SK-MEL-5 (cell line): ENCODE measurements around the gene CYGB. TPM values are rescaled to one million over a fixed set of nuclear protein-coding genes. Genes with fewer than 3 reads are reported as not detected.
"Not testable (repeated sequence)": the region's sequence is repeated elsewhere in the genome, so short reads cannot be mapped to it uniquely, and the experiment has no call there.

Experiments
- DNase-seq: peaks from one replicate; pipeline ENCODE4 v3.0.0-alpha.2; 2016; ENCODE audit warnings: low read depth, low spot score
- in situ Hi-C: cut with HindIII; loops from 2 replicates; pipeline ENCODE4 v1.10.0; 2016; ENCODE audit warnings: low sequenced_read_pairs, high pct_unique_total_duplicates, low pct_unique_long_range_greater_than_20kb
- total RNA-seq: library from RNA; depleted of rRNA; stranded (reverse); fragments of >200 nt; shearing (Covaris generic); gene quantifications from 2 replicates; pipeline ENCODE4 v1.2.3, GENCODE V29; 2014

CYGB gene
- total RNA-seq, 1 experiment from 2014 or later: 122 TPM

- in situ Hi-C loops: loop anchor here (10.0 kb wide), 1 partner anchor 144 kb away; the partner anchor contains the start of gene MXRA7
- DNase-seq: peak; percentile 11
Observed at GRCh38 chr17:76570877-76571471, 33.5 kb upstream of the CYGB start.

- DNase-seq: no peak
- in situ Hi-C loops: loop anchor here (10.0 kb wide), 1 partner anchor 144 kb away; the partner anchor contains the start of gene MXRA7
Observed at GRCh38 chr17:76570457-76570856, 32.9 kb upstream of the CYGB start.

DNA sequence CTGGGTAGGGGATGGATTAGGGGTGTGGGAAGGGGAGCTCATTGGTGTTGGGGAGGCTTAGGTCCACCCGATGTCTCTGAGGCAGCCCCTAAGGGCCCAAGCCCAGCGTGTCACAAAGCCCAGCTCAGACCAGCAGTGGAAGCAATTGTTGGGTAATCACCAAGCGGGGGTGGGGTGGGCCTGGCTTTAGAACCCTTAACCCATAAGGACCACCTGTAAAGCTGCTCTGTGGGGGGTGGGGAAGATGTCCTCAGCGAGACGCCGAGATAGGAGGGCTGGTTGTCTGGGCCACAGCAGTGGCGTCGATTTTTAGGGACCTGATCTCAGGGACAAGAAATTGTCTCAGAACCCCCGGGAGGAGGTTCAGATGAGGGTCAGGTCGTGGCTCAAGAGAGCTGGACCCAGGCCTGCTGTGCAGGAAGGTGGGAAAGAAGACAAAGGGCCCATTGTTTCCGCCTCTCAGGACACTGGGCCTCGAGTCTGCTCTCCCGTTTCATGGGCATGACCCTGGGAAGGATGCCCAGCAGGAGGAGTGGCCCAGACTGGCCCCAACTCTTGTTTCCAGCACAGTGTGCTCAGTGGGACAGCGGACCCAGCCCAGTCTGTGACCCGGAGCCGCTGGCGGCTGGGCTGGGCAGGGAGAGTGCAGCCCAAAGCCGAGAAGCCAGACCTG, 32.2 kb upstream of the CYGB start:
- DNase-seq: peak; percentile 95
- in situ Hi-C loops: loop anchor here (10.0 kb wide), 1 partner anchor 145 kb away; the partner anchor contains the start of gene MXRA7

DNA sequence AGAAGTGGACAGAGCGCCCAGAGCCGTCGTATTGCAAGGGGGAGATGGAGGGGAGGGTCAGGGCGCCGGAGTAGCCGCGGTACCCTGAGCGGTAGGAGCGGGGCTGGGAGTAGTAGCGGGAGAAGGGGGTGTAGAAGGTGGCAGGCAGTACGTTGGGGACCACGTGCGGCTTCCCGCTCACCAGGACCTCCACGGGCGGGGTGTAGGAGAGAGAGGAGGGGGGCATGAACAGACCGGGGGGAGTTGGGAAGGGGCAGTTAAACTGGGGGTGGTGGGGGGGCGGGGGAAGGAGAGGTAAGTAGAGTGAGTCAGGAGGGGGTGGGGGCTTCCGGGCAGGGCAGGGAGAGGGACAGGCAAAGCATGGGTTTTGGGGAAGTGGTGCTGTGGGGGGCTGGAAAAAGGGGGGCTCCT, 31.3 kb upstream of the CYGB start:
- in situ Hi-C loops: no loop called here
- no peak for DNase-seq

- peak; percentile 94 for DNase-seq
- in situ Hi-C loops: no loop called here
Observed at GRCh38 chr17:76567634-76568432, 30.3 kb upstream of the CYGB start.

GRCh38 chr17:76566988-76567431, 29.5 kb upstream of the CYGB start:
- in situ Hi-C loops: no loop called here

DNA sequence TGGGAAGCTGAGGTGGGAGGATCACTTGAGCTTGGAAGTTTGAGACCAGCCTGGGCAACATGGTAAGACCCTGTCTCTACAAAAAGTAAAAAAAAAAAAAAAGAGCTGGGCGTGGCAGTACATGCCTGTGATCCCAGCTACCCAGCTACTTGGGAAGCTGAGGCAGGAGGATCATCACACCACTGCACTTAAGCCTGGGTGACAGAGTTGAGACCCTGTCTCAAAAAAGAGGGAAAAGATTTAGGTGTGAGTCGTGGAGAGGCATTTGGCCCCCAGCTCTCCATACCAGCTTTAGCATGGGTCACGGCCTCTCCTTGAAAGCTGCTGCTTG, 29.1 kb upstream of the CYGB start:
- DNase-seq: no peak
- in situ Hi-C loops: no loop called here

More at GRCh38 chr17:76566988-76567431, 29.5 kb upstream of the CYGB start:
- DNase-seq: no peak

- peak; percentile 54 for DNase-seq
- in situ Hi-C loops: no loop called here
Observed at GRCh38 chr17:76565728-76566612, 28.5 kb upstream of the CYGB start.

DNA sequence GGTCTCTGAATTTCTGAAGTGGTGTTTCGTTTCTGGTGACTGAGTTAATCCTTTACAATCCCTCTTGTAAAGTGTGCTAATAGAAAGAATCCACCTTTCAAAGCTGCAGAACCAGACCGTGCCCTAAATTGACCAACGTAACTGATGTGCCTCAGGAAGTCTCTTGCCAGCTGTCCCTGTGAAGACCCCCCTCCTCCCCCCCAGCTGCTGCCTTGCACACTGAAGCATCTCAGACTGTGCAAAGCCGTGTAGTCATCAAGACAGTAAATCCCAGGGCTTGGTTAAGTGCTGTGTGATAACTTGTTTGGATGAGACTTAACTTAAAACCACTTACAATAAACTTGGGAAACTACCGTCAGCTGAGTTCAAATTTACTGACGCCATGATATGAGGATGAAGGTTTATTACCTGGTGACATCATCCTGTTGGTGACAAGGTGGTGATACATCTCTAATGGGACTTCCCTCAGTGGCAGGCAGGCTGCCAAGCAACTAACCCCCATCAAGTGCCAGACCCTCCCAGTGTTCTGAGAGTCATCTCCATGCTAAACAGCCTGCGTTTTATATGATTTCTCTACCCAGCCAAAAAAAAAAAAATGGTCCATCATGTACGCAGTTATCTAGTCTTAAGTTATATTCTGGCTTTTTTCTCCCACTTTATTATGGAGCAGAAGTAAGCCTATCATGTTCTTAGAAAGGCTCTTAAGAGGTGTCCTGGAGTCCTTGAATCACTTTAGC, 27.6 kb upstream of the CYGB start:
- DNase-seq: peak; percentile 51
- in situ Hi-C loops: not testable (repeated sequence)

- DNase-seq, in situ Hi-C loops: not testable (repeated sequence)
Observed at GRCh38 chr17:76563359-76563758, 25.9 kb upstream of the CYGB start.

DNA sequence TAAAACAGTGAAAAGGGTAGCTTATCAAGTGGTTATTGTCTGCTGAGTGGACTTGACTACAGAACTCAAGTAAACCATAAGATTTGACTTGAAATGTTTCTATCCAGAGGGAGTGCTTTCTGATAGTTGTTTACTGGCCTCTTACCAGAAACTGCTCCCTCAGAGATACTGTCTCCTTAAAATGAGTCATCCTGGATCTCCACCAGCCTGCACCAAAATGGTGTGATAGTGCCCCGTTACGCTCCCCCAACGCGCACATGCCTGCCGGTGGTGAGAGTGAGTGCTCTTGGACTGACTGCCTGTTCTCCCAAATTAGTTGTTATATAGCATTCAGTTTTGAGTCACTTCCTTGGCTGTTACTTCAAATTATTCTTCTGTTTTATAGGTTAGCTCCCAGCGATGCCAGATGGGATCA, 25.2 kb upstream of the CYGB start:
- in situ Hi-C loops: no loop called here
- peak; percentile 83 for DNase-seq

DNA sequence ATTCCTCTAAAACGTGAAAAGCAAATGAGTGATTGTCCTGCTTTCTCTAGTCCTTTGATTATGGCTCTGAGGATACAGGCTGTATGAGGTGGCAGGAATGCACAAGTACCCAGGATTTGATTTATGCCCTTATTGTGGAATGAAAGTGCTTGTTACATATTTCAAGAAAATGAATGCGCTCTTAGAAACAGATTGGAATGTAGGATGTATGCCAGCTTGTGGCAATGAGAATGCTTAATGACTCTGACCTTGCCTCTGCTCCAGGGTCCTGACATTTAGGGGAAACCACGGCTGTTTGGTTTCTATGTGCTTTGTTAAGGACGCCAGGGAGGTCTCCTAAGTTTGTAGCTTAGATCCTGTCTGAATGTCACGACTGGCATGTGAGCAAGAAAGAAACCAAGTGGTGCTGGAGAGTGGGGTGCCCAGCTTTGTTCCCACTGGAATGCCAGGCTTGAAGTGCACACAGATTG, 24.3 kb upstream of the CYGB start:
- peak; percentile 96 for DNase-seq

DNA sequence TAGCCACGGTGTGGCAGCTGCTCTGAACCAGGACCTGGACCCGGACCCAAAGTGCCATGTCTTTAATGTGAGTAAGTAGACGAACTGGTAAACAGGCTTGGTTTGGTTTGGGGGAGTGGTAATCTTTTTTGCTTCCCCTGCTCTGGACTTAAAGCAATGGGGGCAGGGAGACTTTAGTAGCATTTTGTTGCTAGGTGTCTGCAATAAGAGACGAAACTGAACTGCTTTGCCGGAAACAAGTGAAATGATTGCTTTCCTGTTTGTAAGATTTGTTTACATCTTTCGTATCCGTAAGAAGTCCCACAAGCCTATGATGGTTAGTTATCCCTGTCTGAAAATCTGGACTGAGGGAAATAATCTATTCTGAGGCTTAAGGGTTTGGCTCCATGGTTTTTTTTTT, 23.8 kb upstream of the CYGB start:
- in situ Hi-C loops: no loop called here
- peak; percentile 50 for DNase-seq

More for the DNA sequence above, 24.3 kb upstream of the CYGB start:
- in situ Hi-C loops: no loop called here

DNA sequence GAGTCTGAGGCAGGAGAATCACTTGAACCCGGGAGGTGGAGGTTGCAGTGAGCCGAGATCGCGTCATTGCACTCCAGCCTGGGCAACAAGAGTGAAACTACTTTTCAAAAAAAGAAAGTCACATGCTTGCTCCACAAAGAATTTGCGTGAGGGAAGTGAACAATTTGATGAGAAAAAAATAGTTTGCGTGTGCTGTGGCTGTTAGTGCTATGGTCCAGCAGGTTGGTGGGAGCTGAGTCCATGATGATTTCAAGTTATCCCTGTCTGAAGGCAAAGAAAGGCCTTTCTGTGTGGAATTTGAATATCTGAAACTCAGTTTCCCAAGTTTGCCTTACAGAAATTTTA, 23.3 kb upstream of the CYGB start:
- in situ Hi-C loops: no loop called here
- peak; percentile 52 for DNase-seq

- DNase-seq: peak; percentile 55
- in situ Hi-C loops: no loop called here
Observed at GRCh38 chr17:76560036-76560876, 22.7 kb upstream of the CYGB start.

GRCh38 chr17:76559460-76559859, 22.0 kb upstream of the CYGB start:
- in situ Hi-C loops, DNase-seq: not testable (repeated sequence)
